Germinal center (tissue), 1 donor: ENCODE data around the gene HIVEP3.

Experiments used
- DNase-seq: peaks from one replicate; pipeline ENCODE4 v3.0.0; 2012; ENCODE audit warnings: mixed read lengths, low spot score

HIVEP3 gene

DNA sequence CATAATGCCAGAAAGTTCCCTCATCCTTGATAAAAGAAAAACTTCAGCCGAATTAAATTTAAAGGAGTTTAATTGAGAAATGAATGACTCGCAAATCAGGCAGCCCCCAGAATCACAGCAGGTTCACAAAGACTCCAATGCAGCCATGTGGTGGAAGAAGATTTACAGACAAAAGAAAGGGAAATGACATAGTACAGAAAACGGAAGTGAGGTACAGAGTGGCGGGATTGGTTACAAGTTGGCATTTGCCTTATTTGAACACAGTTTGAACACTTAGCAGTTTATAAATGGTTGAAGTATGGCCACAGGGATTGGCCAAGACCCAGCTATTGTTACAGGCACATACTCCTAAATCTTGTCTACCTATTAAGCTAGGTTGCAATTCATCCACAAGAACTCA is 46.6 kb downstream of the HIVEP3 start:
- DNase-seq: no peak

DNA sequence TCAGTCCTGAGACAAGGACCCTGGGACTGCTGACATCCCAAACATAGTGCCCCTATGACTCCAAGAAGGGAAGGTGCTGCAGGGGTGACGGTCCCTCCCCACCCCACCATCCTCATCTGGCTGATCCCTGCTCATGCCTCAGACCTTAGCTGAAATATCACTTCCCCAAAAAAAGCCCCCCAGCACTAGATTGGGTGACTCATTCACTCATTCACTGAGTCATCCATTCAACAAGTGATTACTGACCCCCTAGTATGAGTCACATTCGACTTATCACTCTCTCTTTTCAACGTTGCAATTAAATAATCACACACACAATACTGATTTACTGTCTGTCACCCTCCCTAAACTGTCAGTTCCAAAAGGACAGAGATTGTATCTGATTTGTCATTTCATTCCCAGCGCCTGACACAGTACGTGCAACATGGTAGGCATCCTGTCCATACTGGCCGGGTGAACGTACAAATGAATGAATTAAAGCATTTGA is 48.6 kb downstream of the HIVEP3 start:
- no peak for DNase-seq

- DNase-seq: peak; percentile 68
Measured at GRCh38 chr1:41868241-41868998, 50.3 kb downstream of the HIVEP3 start.

GRCh38 chr1:41866285-41866684 is 52.4 kb downstream of the HIVEP3 start:
- DNase-seq: no peak

DNA sequence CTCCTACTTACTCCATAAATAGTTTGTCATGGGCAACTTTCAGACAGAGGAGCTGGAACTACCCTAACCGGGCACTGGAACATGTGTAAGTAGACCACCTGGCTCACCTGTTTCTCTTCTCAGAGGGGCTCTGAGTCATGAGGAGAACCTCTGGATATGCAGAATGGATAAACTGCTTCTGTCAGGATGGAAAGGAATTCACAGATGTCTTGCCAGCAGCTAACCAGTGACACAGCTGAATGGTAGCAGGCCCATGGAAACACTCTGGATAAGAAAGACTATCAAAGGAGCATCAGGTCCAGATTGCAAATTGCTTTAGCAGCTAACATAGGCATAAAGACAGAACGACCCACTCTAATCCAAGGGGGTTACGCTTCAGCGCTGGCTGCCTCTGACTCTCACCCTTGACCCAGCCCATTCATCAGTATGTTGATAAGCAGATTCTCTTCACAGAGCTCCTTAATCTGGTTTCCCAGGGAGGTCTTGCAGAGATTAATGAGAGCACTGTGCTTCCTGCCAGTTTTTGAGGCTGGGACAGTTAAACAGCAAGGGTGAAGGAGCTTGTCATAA is 54.2 kb downstream of the HIVEP3 start:
- no peak for DNase-seq

GRCh38 chr1:41863718-41864117 is 55.0 kb downstream of the HIVEP3 start:
- DNase-seq: no peak

DNA sequence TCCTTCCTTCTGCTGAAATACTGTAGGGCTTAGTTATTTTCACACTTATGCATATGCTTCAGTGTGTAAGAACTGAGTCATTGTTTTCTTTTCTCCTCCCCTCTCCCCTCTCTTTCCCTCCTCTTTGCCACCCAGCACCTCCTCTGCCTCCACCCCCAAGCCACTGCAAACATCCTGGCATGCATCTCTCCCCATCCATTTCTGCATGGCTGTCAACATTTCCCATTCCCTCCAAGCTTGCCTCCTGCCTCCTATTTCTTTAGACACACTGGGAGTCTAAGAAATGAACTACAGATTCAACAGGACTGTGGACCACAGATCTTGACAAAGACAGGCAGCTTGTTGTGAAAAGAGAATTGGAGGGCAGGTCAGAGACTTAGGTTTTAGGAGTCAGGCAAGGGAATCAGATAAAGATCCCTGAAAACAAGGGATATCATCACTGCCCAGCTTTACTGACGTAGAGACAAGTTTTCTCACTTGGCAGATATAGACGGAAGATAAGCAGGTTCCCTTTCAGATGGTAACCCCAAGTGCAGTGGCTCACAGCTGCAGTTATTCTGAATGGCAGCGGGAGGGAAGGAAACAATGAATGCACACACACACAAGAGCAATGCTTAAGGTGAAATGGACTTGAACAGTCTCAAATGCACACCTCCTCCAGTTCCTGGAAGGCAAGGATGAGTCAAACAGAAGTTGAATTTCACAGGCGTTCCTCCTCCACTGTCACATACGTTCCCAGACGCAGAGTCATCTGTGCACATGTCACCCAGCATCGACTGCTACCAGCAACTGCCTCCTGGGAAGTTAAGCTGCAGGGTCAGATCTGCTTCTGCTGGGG is 56.1 kb downstream of the HIVEP3 start:
- DNase-seq: no peak

GRCh38 chr1:41861535-41862383 is 57.0 kb downstream of the HIVEP3 start:
- no peak for DNase-seq

DNA sequence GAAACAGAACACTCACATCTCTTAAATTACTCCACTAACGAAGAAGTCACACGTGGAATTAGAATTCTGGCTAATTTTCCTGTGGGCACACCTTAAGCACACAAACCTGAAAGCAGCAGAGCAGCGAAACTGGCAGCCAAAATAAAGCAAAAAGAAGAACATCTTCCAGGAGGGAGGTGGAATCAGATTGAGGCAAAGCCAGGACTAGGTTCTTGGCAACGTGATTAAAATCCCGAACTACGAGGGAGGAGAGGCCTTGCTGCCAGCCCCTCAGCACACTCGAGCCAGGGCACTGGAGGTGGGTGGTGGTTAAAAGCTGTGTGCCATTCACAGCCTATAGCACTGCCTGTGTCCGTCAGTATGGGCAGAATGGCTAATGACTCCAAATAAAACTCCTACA is 58.0 kb downstream of the HIVEP3 start:
- DNase-seq: no peak

DNA sequence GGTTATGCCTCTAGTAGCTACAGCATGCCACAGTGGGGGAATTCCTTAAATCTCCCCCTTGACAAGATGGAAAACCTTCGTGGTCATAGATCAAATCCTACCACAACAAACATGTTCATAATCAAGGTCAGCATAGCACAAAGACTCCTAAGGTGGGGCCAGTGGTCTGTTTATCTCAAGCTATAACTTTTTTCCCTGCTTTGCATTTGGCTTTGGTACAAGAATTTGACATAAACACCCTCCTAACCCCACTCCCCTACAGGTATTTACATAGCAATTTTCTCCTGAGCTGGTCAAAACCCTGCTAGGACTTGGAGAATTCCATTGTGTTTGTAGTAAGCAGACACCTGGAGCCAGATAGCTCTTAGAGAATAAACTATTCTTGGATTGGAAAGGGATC is 58.5 kb downstream of the HIVEP3 start:
- DNase-seq: no peak

- DNase-seq: no peak
Measured at GRCh38 chr1:41859686-41860085, 59.0 kb downstream of the HIVEP3 start.

GRCh38 chr1:41856944-41857285 is 61.8 kb downstream of the HIVEP3 start:
- DNase-seq: no peak

GRCh38 chr1:41856151-41856943 is 62.4 kb downstream of the HIVEP3 start:
- no peak for DNase-seq

DNA sequence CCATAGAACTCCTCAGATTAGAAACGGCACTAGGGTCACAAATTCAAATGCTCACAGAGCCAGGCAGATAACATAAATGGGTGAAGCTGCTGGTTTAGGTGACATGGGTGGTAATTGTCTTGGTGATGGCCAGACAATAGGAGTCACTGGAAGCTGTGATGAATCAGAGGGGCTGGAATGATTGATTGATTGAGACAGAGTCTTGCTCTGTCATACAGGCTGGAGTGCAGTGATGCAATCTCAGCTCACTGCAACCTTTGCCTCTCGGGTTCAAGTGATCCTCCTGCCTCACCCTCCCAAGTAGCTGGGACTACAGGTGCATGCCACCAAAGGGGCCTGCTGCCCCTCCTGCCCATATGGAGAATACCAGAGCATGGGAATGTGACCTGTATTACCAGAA is 63.0 kb downstream of the HIVEP3 start:
- no peak for DNase-seq

- no peak for DNase-seq
Measured at GRCh38 chr1:41853907-41854306, 64.8 kb downstream of the HIVEP3 start.

GRCh38 chr1:41852091-41852490 is 66.6 kb downstream of the HIVEP3 start:
- DNase-seq: no peak

DNA sequence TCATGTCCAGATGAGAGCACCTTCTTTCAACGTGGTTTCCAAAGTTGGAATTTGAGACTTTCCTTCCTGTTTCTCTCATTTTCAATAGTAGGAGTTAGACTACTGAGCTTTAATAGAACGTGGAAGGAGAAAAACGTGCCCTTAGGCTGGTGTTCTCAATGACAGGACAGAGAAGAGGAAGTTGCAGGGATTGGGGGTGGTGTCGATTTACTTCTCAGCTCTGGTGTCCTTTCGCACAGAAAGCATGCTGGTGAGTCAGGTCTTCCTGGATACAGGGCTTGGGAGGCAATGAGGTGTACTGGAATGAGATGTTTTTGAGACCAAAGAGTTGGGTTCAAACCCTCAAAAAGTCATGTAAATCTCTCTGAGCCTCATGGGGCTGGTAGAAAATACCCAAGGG is 67.1 kb downstream of the HIVEP3 start:
- peak; percentile 22 for DNase-seq

DNA sequence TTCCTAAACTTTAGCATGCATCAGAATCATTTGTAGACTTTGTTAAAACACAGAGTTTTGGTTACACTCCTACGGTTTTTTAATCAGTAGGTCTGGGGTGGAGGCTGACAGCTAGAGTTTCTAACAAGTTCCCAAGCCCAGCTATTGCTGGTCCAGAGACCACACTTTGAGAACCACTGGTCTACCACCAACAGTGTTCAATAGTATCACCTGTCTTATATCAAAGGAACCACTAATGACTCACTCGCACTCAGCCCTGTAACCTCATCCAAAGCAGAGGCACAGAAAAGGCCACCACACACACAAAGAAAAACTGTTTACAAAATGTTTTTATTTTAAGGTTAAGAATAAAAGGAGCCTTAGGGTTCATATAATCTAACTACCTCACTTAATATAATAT is 68.7 kb downstream of the HIVEP3 start:
- DNase-seq: no peak

GRCh38 chr1:41849211-41849759 is 69.4 kb downstream of the HIVEP3 start:
- DNase-seq: no peak

DNA sequence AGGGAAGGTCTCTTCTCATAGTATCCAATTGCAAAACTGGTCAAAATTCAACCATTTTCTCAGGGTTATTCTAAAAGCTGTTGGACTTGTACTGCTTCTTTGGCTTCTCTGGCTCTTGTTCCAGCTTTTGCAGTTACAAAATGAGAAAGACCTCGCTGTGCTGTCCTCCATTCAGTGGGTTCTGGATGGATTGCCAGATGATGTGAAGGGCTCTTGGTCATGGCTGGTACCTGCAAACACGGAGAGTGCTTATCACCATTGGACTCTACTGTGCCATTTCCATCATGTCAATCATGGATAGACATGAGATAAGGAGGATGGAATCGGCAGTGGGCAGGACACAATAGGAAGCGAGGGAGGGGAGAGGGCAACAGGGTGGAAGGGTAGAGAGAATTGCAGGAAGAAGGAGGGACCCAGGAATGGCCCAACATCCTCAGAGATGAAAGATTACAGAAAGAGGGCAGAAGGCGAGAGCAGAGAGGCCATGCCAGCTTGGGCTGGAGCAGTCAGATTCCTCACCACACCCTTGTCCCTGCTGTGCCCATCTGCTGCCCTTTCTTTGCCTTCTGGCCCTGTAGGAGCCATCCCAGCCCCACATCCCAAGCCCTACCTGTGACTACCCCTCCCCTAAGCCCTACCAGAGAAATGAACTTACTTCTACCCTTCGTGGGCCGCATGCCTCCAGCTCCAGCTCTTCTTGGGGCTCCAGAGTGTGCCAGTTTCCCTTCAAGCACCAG is 70.3 kb downstream of the HIVEP3 start:
- no peak for DNase-seq
